Smooth muscle cell of trachea (primary cell): ENCODE data around the gene APOBEC3B. TPM values are rescaled to one million over a fixed set of nuclear protein-coding genes. Genes with fewer than 3 reads are reported as not detected.

ENCODE experiments used
- total RNA-seq: library from RNA; depleted of rRNA; stranded (reverse); fragments of >200 nt; gene quantifications from 2 replicates; pipeline ENCODE4 v1.2.1, GENCODE V29; 2014

Gene APOBEC3B
- total RNA-seq = 1.5 and 7.4 TPM in 2 replicates

DNA sequence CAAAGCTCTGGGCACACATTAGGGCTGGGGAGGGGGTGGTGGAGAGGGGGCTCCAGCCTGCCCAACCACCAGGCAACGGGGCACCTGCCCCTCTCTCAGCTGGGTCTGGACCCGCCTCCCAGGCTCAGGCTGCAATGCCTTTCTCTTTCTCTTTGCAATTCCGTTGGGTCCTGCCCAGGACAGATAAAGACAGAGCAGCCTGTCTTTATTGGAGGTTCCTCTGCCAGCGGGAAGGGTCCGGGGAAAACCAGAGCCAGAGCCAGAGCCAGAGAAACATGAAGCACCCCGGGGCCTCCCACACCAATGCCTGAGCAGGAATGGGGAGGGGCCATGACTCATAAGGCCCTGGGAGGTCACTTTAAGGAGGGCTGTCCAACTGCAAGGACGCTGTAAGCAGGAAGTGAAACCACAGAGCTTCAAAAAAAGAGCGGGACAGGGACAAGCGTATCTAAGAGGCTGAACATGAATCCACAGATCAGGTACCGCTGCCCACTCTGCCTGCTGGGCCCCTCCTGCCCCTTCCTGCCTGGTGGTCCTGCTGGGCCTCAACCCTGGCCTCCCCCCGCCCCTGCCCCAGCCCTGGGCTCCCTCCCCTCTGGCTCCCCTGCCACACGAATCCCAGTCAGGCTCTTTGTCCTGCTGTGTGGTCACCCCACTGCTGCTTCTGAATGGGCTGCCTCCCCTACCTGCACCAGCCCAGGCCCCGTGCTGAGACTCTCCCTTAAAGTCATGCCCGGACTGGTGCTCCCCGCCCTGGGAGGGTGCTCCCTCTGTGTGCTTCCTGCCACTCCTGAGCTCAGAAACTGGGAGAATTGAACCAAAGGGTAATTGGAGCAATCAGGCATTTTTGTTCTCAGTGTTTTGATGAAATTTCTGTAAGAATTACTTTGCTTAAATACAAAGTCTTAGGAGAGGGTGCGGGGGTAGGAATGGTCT, at the start of gene APOBEC3B:
TSS of gene APOBEC3B (plus strand) at position 356 of the 936 bp plus-strand sequence. CDS start at position 463, 107 bp downstream.

DNA sequence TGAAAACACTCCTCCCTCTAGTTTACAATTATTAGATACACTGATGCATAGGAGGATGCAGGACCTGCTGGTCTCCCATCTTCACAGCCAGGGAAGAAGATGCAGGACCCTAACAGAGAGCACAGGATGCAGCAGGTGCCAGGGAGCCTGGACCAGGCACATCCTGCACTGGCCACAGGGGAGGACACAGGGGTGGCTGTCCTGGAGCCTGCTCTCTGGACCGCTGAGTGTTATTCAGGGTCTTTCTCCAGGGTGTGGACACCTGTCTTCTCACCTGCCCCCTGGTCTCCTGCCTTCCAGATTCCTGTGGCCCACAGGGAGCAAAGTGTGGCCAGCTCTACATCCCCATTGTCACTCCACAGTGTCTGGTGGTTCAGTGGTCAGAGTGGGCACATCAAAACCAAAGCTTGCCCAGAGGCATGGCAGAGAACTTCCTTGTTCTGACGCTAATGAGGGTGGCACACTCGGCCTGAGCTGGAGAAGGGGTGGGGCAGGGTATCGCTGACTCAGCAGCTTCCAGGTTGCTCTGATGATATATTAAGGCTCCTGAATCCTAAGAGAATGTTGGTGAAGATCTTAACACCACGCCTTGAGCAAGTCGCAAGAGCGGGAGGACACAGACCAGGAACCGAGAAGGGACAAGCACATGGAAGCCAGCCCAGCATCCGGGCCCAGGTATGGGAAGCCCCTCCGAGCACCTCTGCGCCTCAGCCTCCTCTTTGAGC, 24.9 kb upstream of the APOBEC3B start, which contains the start of gene APOBEC3A:
TSS of gene APOBEC3A (plus strand) at position 564 of the 725 bp plus-strand sequence. CDS start at position 647, 83 bp downstream.

DNA sequence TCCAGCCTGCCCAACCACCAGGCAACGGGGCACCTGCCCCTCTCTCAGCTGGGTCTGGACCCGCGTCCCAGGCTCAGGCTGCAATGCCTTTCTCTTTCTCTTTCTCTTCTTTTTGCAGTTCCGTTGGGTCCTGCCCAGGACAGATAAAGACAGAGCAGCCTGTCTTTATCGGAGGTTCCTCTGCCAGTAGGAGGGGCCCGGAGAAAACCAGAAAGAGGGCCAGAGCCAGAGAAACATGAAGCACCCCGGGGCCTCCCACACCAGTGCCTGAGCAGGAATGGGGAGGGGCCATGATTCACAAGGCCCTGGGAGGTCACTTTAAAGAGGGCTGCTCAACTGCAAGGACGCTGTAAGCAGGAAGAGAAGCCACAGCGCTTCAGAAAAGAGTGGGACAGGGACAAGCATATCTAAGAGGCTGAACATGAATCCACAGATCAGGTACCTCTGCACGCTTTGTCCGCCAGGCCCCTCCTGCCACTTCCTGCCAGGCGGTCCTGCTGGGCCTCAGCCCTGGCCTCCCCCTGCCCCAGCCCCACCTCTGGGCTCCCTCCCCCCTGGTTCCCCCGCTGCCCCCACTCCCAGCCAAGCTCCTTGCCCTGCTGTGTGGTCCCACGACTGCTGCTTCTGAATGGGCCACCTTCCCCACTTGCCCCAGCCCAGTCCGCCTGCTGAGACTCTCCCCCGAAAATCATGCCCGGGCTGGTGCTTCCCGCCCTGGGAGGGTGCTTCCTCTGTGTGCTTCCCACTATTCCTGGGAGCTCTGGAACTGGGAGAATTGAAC, 32.0 kb downstream of the APOBEC3B start, which contains the start of gene APOBEC3C:
TSS of gene APOBEC3C (plus strand) at position 316 of the 781 bp plus-strand sequence. CDS start at position 422, 106 bp downstream.

DNA sequence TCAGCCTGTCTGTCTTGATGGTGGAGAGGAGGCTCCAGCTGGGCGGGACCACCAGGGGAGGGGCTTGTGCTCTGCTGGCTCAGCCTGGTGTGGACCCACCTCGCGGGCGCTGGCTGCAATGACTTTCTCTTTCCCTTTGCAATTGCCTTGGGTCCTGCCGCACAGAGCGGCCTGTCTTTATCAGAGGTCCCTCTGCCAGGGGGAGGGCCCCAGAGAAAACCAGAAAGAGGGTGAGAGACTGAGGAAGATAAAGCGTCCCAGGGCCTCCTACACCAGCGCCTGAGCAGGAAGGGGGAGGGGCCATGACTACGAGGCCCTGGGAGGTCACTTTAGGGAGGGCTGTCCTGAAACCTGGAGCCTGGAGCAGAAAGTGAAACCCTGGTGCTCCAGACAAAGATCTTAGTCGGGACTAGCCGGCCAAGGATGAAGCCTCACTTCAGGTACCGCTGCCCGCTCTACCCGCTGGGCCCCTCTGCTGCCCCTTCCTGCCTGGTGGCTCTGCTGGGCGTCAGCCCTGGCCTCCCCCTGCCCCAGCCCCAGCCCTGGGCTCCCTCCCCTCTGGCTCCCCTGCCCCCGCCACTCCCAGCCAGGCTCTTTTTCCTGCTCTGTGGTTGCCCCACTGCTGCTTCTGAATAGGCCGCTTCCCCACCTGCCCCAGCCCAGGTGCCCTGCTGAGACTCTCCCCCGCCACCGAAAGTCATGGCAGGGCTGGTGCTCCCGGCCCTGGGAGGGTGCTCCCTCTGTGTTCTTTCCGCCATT, 58.6 kb downstream of the APOBEC3B start, which contains the start of gene APOBEC3F:
TSS of gene APOBEC3F (plus strand) at position 327 of the 759 bp plus-strand sequence. CDS start at position 424, 97 bp downstream.

Other genes starting within 250 kb of the APOBEC3B start
- gene SUN2, start 226.3 kb upstream of the APOBEC3B start, total RNA-seq = 76.7 and 126 TPM in 2 replicates
- gene DNAL4, start 188.2 kb upstream of the APOBEC3B start, total RNA-seq = 15.9 and 19.4 TPM in 2 replicates
- 0.29 and 2.8 TPM in 2 replicates for gene NPTXR, start 138.3 kb upstream of the APOBEC3B start, total RNA-seq
- gene CBX6, start 110.1 kb upstream of the APOBEC3B start, total RNA-seq = 51.5 and 92.3 TPM in 2 replicates
- gene APOBEC3A, start 24.7 kb upstream of the APOBEC3B start, total RNA-seq = not detected in 2 replicates
- gene APOBEC3C, start 31.9 kb downstream of the APOBEC3B start, total RNA-seq = 19.1 and 20.8 TPM in 2 replicates
- gene APOBEC3D, start 38.8 kb downstream of the APOBEC3B start, total RNA-seq = 1.2 and 3.0 TPM in 2 replicates
- 5.7 and 6.6 TPM in 2 replicates for gene APOBEC3F, start 58.5 kb downstream of the APOBEC3B start, total RNA-seq
- 15.3 and 24.8 TPM in 2 replicates for gene APOBEC3G, start 94.9 kb downstream of the APOBEC3B start, total RNA-seq
- gene APOBEC3H, start 114.9 kb downstream of the APOBEC3B start, total RNA-seq = 0.50 TPM in 1 of 2 replicates, not detected in the other
- gene CBX7, start 170.3 kb downstream of the APOBEC3B start, total RNA-seq = 9.9 and 12.2 TPM in 2 replicates